SU-DHL-6 (cell line): Measurements from ENCODE around the gene DOCK8.
A peak's percentile ranks its signal among the peaks of the same experiment; 100 is the strongest.
"Not testable (repeated sequence)": the region's sequence is repeated elsewhere in the genome, so short reads cannot be mapped to it uniquely, and the experiment has no call there.

Experiments used
- H2AFZ ChIP-seq: fragments of 200-600 bp; sonication (generic); 2 replicates; pipeline ENCODE4 v1.6.1; 2014; ENCODE audit warnings: low read depth, mild to moderate bottlenecking, moderate library complexity, mixed read lengths, antibody characterized with exemption, low read length; ENCODE audit not compliant: severe bottlenecking
- H3F3A ChIP-seq: fragments of 200-600 bp; shearing (Covaris generic); 2 replicates; pipeline ENCODE4 v1.6.0; 2016; ENCODE audit warnings: antibody characterized with exemption, mild to moderate bottlenecking; ENCODE audit not compliant: insufficient read depth
- H3K27ac ChIP-seq: fragments of 200-600 bp; sonication (generic); 2 replicates; pipeline ENCODE4 v1.5.1; 2016; ENCODE audit warnings: low read depth, mild to moderate bottlenecking, low read length, moderate library complexity, mixed read lengths
- H3K27me3 ChIP-seq: fragments of 200-600 bp; sonication (generic), shearing (Covaris generic); 2 replicates; pipeline ENCODE4 v1.6.0; 2014; ENCODE audit warnings: mild to moderate bottlenecking, low read length
- H3K36me3 ChIP-seq: fragments of 200-600 bp; sonication (generic); 2 replicates; pipeline ENCODE4 v1.6.1; 2014; ENCODE audit warnings: mild to moderate bottlenecking, low read length, mixed read lengths
- H3K4me2 ChIP-seq: fragments of 300-600, 200-600 bp; shearing (Covaris generic), sonication (generic); 2 replicates; pipeline ENCODE4 v1.6.0; 2014; ENCODE audit warnings: low read length, low read depth, mild to moderate bottlenecking; ENCODE audit not compliant: poor library complexity, severe bottlenecking
- H3K4me3 ChIP-seq: fragments of 200-600 bp; sonication (generic); 2 replicates; pipeline ENCODE4 v1.5.1; 2014; ENCODE audit warnings: antibody characterized with exemption, low read length, mild to moderate bottlenecking, mixed read lengths; ENCODE audit not compliant: insufficient read depth, poor library complexity, severe bottlenecking
- H3K79me2 ChIP-seq: fragments of 200-600 bp; sonication (generic); 2 replicates; pipeline ENCODE4 v1.6.1; 2014; ENCODE audit warnings: mild to moderate bottlenecking, low read length, moderate library complexity; ENCODE audit not compliant: insufficient read depth
- H3K9ac ChIP-seq: fragments of 200-600 bp; sonication (generic); 2 replicates; pipeline ENCODE4 v1.7.0; 2014; ENCODE audit warnings: mild to moderate bottlenecking, low read length
- H3K9me2 ChIP-seq: fragments of 200-600 bp; sonication (generic); replicated peaks from 2 replicates; pipeline ENCODE4 v1.6.1; 2014; ENCODE audit warnings: low read length; ENCODE audit not compliant: insufficient read depth
- H3K9me3 ChIP-seq: fragments of 200-600 bp; sonication (generic); 2 replicates; pipeline ENCODE4 v1.6.1; 2014; ENCODE audit warnings: low read length, mixed read lengths; ENCODE audit not compliant: insufficient read depth
- H4K20me1 ChIP-seq: fragments of 200-600 bp; sonication (generic); 2 replicates; pipeline ENCODE4 v1.6.1; 2014; ENCODE audit warnings: low read depth, mild to moderate bottlenecking, antibody characterized with exemption, low read length, moderate library complexity, mixed read lengths
- EZH2phosphoT487 ChIP-seq: fragments of 200-600 bp; sonication (generic), shearing (Covaris generic); conservative IDR thresholded peaks from 2 replicates; pipeline ENCODE4 v1.6.1; 2018; ENCODE audit warnings: mild to moderate bottlenecking, antibody characterized with exemption, low read length, moderate library complexity, mixed read lengths
- TF ChIP-seq, protein P1 (sequence below): fragments of 200-600 bp; sonication (generic); IDR thresholded peaks from one replicate; pipeline ENCODE4 v1.5.1; 2017; ENCODE audit warnings: antibody characterized with exemption, mild to moderate bottlenecking, low read length, moderate library complexity; ENCODE audit not compliant: insufficient read depth, poor library complexity, severe bottlenecking

The DOCK8 gene

DNA sequence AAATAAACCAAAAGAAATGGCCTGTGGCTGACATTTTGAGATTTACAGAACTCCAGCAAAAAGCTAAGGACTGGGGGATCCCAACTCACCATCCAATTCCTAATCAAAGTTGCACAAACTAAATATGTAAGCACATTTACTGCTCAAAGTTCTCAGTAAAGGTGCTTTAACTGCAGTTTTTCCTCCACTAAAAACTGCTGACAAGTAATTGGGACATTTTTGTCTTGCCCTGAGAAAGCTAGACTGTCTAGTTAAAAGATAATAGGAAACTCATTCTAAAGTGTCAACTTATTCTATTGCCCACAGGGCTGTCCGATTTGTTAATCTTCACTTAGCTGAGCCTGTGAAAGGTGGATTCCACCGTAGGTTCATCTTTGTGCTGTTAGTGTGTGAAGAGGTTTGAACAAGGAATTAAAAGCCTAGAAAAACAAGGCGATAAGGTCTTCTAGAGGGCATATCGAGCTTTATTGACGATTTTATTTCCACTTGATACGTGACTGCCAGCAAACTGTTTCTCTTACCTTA, 1.0 kb downstream of the DOCK8 start:
- Histone ChIP-seq H3K79me2 (no peaks in the 10 kb centered on the region), H3F3A (peaks cover 17% of the 10 kb centered on the region; the same call in 1 of the 2 replicates), H3K27me3 (no peaks in the 10 kb centered on the region), H3K27ac (peak overlapping the region; percentile 62), H3K9me2 (no peaks in the 10 kb centered on the region), H4K20me1 (no peaks in the 10 kb centered on the region), H3K9me3 (no peaks in the 10 kb centered on the region), H3K4me2 (peak overlapping the region; percentile 93), H3K9ac (peak overlapping the region; percentile 73), H2AFZ (peak overlapping the region; percentile 97), H3K4me3 (peak overlapping the region; percentile 70), H3K36me3 (no peaks in the 10 kb centered on the region)
- no peak for TF ChIP-seq EZH2phosphoT487
- TF ChIP-seq, protein P1, sequence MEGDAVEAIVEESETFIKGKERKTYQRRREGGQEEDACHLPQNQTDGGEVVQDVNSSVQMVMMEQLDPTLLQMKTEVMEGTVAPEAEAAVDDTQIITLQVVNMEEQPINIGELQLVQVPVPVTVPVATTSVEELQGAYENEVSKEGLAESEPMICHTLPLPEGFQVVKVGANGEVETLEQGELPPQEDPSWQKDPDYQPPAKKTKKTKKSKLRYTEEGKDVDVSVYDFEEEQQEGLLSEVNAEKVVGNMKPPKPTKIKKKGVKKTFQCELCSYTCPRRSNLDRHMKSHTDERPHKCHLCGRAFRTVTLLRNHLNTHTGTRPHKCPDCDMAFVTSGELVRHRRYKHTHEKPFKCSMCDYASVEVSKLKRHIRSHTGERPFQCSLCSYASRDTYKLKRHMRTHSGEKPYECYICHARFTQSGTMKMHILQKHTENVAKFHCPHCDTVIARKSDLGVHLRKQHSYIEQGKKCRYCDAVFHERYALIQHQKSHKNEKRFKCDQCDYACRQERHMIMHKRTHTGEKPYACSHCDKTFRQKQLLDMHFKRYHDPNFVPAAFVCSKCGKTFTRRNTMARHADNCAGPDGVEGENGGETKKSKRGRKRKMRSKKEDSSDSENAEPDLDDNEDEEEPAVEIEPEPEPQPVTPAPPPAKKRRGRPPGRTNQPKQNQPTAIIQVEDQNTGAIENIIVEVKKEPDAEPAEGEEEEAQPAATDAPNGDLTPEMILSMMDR = no peak

GRCh38 chr9:216866-217265, 2.2 kb downstream of the DOCK8 start:
- Histone ChIP-seq H3K4me2 (peak overlapping the region; percentile 93), H3K9me3 (no peaks in the 10 kb centered on the region), H3K9ac (no peak overlapping the region), H3F3A (peaks cover 17% of the 10 kb centered on the region; the same call in 1 of the 2 replicates), H3K36me3 (no peaks in the 10 kb centered on the region), H4K20me1 (no peaks in the 10 kb centered on the region), H3K9me2 (no peaks in the 10 kb centered on the region), H3K4me3 (no peak overlapping the region), H3K27me3 (no peaks in the 10 kb centered on the region), H2AFZ (no peak overlapping the region), H3K79me2 (no peaks in the 10 kb centered on the region), H3K27ac (no peak overlapping the region)
- TF ChIP-seq EZH2phosphoT487 = no peak
- TF ChIP-seq, protein P1 = no peak

- Histone ChIP-seq H3K9me2 (no peaks in the 10 kb centered on the region), H4K20me1 (no peaks in the 10 kb centered on the region), H3F3A (peaks cover 14% of the 10 kb centered on the region; the same call in 1 of the 2 replicates), H3K27me3 (no peaks in the 10 kb centered on the region), H2AFZ (no peak overlapping the region), H3K27ac (no peak overlapping the region), H3K36me3 (no peaks in the 10 kb centered on the region), H3K9ac (no peak overlapping the region), H3K79me2 (no peaks in the 10 kb centered on the region), H3K4me2 (no peak overlapping the region), H3K9me3 (no peaks in the 10 kb centered on the region), H3K4me3 (no peak overlapping the region)
- no peak for TF ChIP-seq EZH2phosphoT487
- TF ChIP-seq, protein P1 = no peak
These were observed 3.3 kb downstream of the DOCK8 start for GRCh38 chr9:217950-218349.

DNA sequence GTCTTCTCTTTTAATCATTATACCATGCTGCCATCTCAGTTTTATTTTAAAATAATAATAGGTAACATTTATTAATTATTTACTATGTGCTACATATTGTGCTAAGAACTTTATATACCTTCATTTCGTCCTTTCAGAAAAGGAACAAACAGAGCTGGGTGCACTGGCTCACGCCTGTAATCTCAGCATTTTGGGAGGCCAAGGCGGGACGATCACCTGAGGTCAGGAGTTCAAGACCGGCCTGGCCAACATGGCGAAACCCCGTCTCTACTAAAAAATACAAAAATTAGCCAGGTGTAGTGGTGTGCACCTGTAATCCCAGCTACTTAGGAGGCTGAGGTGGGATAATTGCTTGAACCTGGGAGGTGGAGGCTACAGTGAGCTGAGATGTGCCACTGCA, 4.4 kb downstream of the DOCK8 start:
- H2AFZ ChIP-seq, H3K4me2 ChIP-seq, H3K9ac ChIP-seq, H4K20me1 ChIP-seq, H3K27me3 ChIP-seq, H3F3A ChIP-seq, H3K9me3 ChIP-seq, H3K36me3 ChIP-seq, H3K27ac ChIP-seq, H3K4me3 ChIP-seq, H3K9me2 ChIP-seq, H3K79me2 ChIP-seq: not testable (repeated sequence)
